GM12878 (cell line): Measurements from ENCODE around the gene ZNF469. TPM values are rescaled to one million over a fixed set of nuclear protein-coding genes. Genes with fewer than 3 reads are reported as not detected.

Experiments used
- ATAC-seq: fragments of 200-7000 bp; cut with Tn5 transposase; 3 replicates; pipeline ENCODE4 v1.9.1; 2020; ENCODE audit warnings: mild to moderate bottlenecking, moderate library complexity
- BruUV-seq: library from RNA; stranded (reverse); fragments of 400-500 nt; replicated peaks from 2 replicates; lab custom pipeline; 2021; lab: Mats Ljungman, UMichigan
- CTCF ChIA-PET: fragments of 300-600 bp; sonication (Branson Sonifier 250); formaldehyde crosslinking; extraction: SDS; loops from one replicate; lab custom pipeline; 2021; ENCODE audit warnings: inconsistent platforms; lab: Yijun Ruan, JAX
- POLR2A ChIA-PET: fragments of 350-600 bp; formaldehyde crosslinking; extraction: SDS; loops from one replicate; lab custom pipeline; 2021; ENCODE audit warnings: inconsistent platforms; lab: Charles Lee
- RAD21 ChIA-PET: fragments of 300-600 bp; sonication (Branson Sonifier 250); formaldehyde crosslinking; loops from one replicate; lab custom pipeline; 2023; ENCODE audit warnings: antibody characterized with exemption; ENCODE audit not compliant: unreplicated experiment; lab: Charles Lee
- SMC1A ChIA-PET: fragments of 300-600 bp; sonication (Branson Sonifier 250); formaldehyde crosslinking; loops from one replicate; lab custom pipeline; 2023; ENCODE audit not compliant: unreplicated experiment, uncharacterized antibody; lab: Charles Lee
- DNase-seq: peaks from one replicate; pipeline ENCODE4 v3.0.0-alpha.2; 2011; ENCODE audit warnings: low read depth, low spot score
- FAIRE-seq: peaks from 3 replicates; lab custom pipeline; 2011; peaks lifted over from hg19 to GRCh38; lab: Jason Lieb, UNC
- H2AFZ ChIP-seq: 2 replicates; pipeline ENCODE4 v1.6.0; 2011; ENCODE audit warnings: low read depth, low read length, control low read depth; ENCODE audit not compliant: control insufficient read depth
- H3K27ac ChIP-seq: 2 replicates; pipeline ENCODE4 v1.5.1; 2011; ENCODE audit warnings: control low read depth; ENCODE audit not compliant: control insufficient read depth, insufficient read depth
- H3K27me3 ChIP-seq, 2 experiments: replicated peaks in 1 of 2; 2 replicates each; pipeline versions ENCODE4 v1.6.0 to v1.6.1; 2011; ENCODE audit warnings: low read length in 1 of 2; ENCODE audit not compliant: control insufficient read depth in 2 of 2, insufficient read depth in 2 of 2
- H3K36me3 ChIP-seq, 2 experiments: 2 replicates each; pipeline ENCODE4 v1.5.1; 2011; ENCODE audit warnings: low read length in 1 of 2; ENCODE audit not compliant: control insufficient read depth in 2 of 2, insufficient read depth in 2 of 2
- H3K4me1 ChIP-seq: 2 replicates; pipeline ENCODE4 v1.6.1; 2011; ENCODE audit warnings: mild to moderate bottlenecking, low read length, moderate library complexity, mixed read lengths; ENCODE audit not compliant: control insufficient read depth, insufficient read depth
- H3K4me2 ChIP-seq: 2 replicates; pipeline ENCODE4 v1.6.0; 2011; ENCODE audit warnings: control low read depth; ENCODE audit not compliant: control insufficient read depth, insufficient read depth
- H3K4me3 ChIP-seq: fragments of 200-600 bp; sonication (generic); 2 replicates; pipeline ENCODE4 v1.5.1; 2016
- H3K79me2 ChIP-seq: 2 replicates; pipeline ENCODE4 v1.6.0; 2011; ENCODE audit warnings: low read length; ENCODE audit not compliant: control insufficient read depth, insufficient read depth
- H3K9ac ChIP-seq: 2 replicates; pipeline ENCODE4 v1.8.0; 2011; ENCODE audit warnings: low read length, control low read depth, mixed read lengths; ENCODE audit not compliant: control insufficient read depth, insufficient read depth
- H3K9me3 ChIP-seq: replicated peaks from 3 replicates; pipeline ENCODE4 v1.5.1; 2011; ENCODE audit warnings: mild to moderate bottlenecking, low read length; ENCODE audit not compliant: control insufficient read depth, insufficient read depth
- H4K20me1 ChIP-seq: 2 replicates; pipeline ENCODE4 v1.6.0; 2011; ENCODE audit not compliant: control insufficient read depth, insufficient read depth
- E2F8 ChIP-seq: fragments of 450-650 bp; IDR thresholded peaks from 2 replicates; pipeline ENCODE4 v1.6.1; 2018; ENCODE audit warnings: mild to moderate bottlenecking, low read depth, moderate library complexity; ENCODE audit not compliant: partially characterized antibody
- TCF12 ChIP-seq: IDR thresholded peaks from 2 replicates; pipeline ENCODE4 v1.6.1; 2011; ENCODE audit warnings: low read depth, mild to moderate bottlenecking, low read length
- WRNIP1 ChIP-seq: IDR thresholded peaks from 2 replicates; pipeline ENCODE4 v1.6.1; 2011; ENCODE audit warnings: low read depth, low read length, improper control_type of control experiment, borderline replicate concordance
- WGBS: methylation state at CpG from one replicate; pipeline ENCODE4 v1.1.6; 2016; ENCODE audit warnings: low lambda C conversion rate; ENCODE audit not compliant: insufficient replicate concordance, insufficient coverage; ENCODE audit errors: missing lambda C conversion rate; 5-methylcytosine and 5-hydroxymethylcytosine counted together
- in situ Hi-C: fragments of 300-500 bp; cut with MboI; formaldehyde crosslinking; loops from 9 replicates; pipeline ENCODE4 v1.14.3; 2018; ENCODE audit warnings: mixed read lengths
- intact Hi-C: fragments of 100-400 bp; cut with micrococcal nuclease; formaldehyde crosslinking; loops from one replicate; pipeline ENCODE4 v1.14.2; 2022; ENCODE audit not compliant: unreplicated experiment
- polyA plus RNA-seq, 11 experiments: library from polyadenylated mRNA; depleted of rRNA in 4 of 11; unstranded in 6 of 11; stranded (reverse) in 5 of 11; fragments of >200 nt; fragmentation: Nextera tagmentation in 4 of 11; fragmentation: Illumina TruSeq in 1 of 11; extraction: Ambion mirVana in 4 of 11; extraction: Trizol in 1 of 11; gene quantifications; 1 replicate in 1 of 11; 2 replicates in 10 of 11; pipeline versions ENCODE4 v1.2.1 to v1.2.3, GENCODE V29; 2011 to 2016; ENCODE audit warnings: inconsistent platforms in 2 of 11, missing spikeins in 2 of 11, low read depth in 1 of 11
- total RNA-seq, 4 experiments: library from RNA; depleted of rRNA in 3 of 4; stranded (reverse); fragments of >200 nt in 3 of 4; fragmentation: Illumina TruSeq in 1 of 4; extraction: Trizol in 1 of 4; gene quantifications; 2 replicates each; pipeline versions ENCODE4 v1.2.1 to v1.2.3, GENCODE V29; 2013 to 2021

The ZNF469 gene
- total and polyA plus RNA-seq, 10 of the 15 experiments (the other 5 are each of a cell fraction or from before 2014, with no cell fraction given) = 0.01 to 0.21 (median 0.04) TPM; not detected in 3

DNA sequence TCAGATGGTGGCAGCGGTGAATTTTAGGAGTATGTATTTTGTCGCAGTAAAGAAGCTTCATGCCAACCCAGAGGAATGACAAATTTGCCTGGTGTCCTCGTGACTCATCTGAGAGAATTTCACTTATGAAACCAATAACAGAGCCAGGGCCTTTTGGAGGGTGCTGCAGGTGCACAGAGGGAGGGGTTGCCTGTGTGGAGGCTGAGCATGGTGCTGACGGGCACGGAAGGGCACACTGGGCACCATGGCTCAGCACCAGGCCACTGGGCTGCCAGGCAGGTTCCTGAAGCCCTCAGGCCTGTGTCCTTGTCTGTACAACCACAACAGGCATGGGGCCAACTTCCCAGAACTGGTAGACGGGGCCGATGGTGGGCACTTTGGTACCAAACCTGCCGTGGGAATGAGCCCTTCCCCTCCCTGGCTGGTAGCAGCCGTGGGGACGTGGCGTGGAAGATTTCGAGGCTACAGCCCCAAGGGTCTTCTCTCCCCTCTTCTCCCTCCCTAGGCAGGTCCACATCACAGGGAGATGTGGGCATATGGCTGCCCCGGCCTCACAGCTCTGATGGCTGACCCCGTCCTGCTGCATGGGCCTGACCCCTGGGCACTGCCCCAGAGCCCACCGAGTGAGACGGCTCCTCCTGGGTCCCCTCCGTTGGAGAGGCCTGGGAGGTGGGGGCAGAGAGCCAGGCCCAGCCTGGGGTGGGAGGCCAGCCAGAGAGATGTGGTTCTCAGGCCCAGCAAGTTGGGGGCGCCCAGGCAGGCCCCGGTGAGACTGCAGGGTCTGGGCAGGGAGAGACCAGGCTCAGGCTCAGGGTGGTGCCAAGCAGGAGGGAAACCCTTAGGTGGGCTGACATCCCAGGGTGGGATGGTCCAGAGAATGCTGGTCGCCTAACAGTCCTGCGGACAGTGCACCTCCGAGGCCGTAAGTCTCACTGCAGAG is 30.2 kb upstream of the ZNF469 start:
- FAIRE-seq = no peak
- H4K20me1 ChIP-seq = no peaks in the 10 kb centered on the region
- TF ChIP-seq E2F8 (no peak), WRNIP1 (no peak), TCF12 (no peak)

More for the DNA sequence above, 30.2 kb upstream of the ZNF469 start:
- in situ Hi-C loops = no loop called here
- Histone ChIP-seq H2AFZ (no peak overlapping the region), H3K4me1 (no peaks in the 10 kb centered on the region; the same call in 1 of the 2 replicates), H3K9me3 (no peaks in the 10 kb centered on the region; the same call in 2 of the 3 replicates), H3K4me2 (no peak overlapping the region), H3K9ac (no peak overlapping the region), H3K4me3 (no peak overlapping the region), H3K36me3 (no peaks in the 10 kb centered on the region), H3K79me2 (no peaks in the 10 kb centered on the region), H3K27me3 (no peaks in the 10 kb centered on the region), H3K27ac (no peak overlapping the region)
- no peak for ATAC-seq
- BruUV-seq = no TSS peak
- ChIA-PET POLR2A (no interaction called here), SMC1A (no interaction called here), CTCF (no interaction called here), RAD21 (no interaction called here)
- WGBS = 49% methylated on average over 23 of the region's 23 CpGs
- intact Hi-C loops = no loop called here
- DNase-seq = no peak
